SK-N-SH treated with all-trans-retinoic acid at 6 μM for 48 hours (cell line): ENCODE measurements around the gene ADAMTS6.

Experiments used
- ZFP30 ChIP-seq: fragments of 450-650 bp; formaldehyde crosslinking; IDR thresholded peaks from 2 replicates; pipeline ENCODE4 v1.5.0; 2022; ENCODE audit warnings: mild to moderate bottlenecking, moderate library complexity
- TF ChIP-seq, protein P1 (sequence below): fragments of 250-450 bp; sonication (Bioruptor Pico); IDR thresholded peaks from 2 replicates; pipeline ENCODE4 v1.5.0; 2020; ENCODE audit warnings: mild to moderate bottlenecking, moderate library complexity
- TF ChIP-seq, protein P2 (sequence below): fragments of 250-450 bp; sonication (Bioruptor Pico); IDR thresholded peaks from 2 replicates; pipeline ENCODE4 v1.8.0; 2020; ENCODE audit warnings: mild to moderate bottlenecking, moderate library complexity, borderline replicate concordance

DNA sequence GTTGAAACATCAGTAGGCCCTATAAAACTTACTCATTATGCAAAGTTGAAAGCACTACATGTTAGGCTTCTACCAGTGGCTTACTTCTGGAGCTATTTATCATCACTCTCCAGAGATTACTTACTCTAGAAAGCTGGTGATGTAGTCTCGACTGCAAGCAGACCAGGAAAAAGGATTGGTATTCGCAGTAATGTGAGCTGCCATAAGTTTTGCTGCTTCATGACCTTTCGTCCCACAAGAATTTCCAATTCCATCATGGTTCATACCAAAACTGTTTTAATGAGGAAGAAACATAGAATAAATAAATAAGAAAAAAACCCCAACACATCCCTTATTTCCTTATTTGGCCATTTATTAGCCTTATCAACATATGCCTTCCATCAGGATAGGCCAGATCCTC is 181.9 kb downstream of the ADAMTS6 start:
- no peak for TF ChIP-seq ZFP30 (CRISPR knock-in tag)
- TF ChIP-seq, protein P1, sequence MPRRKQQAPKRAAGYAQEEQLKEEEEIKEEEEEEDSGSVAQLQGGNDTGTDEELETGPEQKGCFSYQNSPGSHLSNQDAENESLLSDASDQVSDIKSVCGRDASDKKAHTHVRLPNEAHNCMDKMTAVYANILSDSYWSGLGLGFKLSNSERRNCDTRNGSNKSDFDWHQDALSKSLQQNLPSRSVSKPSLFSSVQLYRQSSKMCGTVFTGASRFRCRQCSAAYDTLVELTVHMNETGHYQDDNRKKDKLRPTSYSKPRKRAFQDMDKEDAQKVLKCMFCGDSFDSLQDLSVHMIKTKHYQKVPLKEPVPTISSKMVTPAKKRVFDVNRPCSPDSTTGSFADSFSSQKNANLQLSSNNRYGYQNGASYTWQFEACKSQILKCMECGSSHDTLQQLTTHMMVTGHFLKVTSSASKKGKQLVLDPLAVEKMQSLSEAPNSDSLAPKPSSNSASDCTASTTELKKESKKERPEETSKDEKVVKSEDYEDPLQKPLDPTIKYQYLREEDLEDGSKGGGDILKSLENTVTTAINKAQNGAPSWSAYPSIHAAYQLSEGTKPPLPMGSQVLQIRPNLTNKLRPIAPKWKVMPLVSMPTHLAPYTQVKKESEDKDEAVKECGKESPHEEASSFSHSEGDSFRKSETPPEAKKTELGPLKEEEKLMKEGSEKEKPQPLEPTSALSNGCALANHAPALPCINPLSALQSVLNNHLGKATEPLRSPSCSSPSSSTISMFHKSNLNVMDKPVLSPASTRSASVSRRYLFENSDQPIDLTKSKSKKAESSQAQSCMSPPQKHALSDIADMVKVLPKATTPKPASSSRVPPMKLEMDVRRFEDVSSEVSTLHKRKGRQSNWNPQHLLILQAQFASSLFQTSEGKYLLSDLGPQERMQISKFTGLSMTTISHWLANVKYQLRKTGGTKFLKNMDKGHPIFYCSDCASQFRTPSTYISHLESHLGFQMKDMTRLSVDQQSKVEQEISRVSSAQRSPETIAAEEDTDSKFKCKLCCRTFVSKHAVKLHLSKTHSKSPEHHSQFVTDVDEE (CRISPR knock-in tag) = no peak
- TF ChIP-seq, protein P2, sequence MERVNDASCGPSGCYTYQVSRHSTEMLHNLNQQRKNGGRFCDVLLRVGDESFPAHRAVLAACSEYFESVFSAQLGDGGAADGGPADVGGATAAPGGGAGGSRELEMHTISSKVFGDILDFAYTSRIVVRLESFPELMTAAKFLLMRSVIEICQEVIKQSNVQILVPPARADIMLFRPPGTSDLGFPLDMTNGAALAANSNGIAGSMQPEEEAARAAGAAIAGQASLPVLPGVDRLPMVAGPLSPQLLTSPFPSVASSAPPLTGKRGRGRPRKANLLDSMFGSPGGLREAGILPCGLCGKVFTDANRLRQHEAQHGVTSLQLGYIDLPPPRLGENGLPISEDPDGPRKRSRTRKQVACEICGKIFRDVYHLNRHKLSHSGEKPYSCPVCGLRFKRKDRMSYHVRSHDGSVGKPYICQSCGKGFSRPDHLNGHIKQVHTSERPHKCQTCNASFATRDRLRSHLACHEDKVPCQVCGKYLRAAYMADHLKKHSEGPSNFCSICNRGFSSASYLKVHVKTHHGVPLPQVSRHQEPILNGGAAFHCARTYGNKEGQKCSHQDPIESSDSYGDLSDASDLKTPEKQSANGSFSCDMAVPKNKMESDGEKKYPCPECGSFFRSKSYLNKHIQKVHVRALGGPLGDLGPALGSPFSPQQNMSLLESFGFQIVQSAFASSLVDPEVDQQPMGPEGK (CRISPR knock-in tag) = no peak
